HG03571 (cell line): ENCODE measurements around the gene LSM7.

Source experiments
- ATAC-seq: cut with Tn5 transposase; IDR thresholded peaks from one replicate; pipeline ENCODE4 v1.9.1; 2021; ENCODE audit not compliant: unreplicated experiment

LSM7 gene

DNA sequence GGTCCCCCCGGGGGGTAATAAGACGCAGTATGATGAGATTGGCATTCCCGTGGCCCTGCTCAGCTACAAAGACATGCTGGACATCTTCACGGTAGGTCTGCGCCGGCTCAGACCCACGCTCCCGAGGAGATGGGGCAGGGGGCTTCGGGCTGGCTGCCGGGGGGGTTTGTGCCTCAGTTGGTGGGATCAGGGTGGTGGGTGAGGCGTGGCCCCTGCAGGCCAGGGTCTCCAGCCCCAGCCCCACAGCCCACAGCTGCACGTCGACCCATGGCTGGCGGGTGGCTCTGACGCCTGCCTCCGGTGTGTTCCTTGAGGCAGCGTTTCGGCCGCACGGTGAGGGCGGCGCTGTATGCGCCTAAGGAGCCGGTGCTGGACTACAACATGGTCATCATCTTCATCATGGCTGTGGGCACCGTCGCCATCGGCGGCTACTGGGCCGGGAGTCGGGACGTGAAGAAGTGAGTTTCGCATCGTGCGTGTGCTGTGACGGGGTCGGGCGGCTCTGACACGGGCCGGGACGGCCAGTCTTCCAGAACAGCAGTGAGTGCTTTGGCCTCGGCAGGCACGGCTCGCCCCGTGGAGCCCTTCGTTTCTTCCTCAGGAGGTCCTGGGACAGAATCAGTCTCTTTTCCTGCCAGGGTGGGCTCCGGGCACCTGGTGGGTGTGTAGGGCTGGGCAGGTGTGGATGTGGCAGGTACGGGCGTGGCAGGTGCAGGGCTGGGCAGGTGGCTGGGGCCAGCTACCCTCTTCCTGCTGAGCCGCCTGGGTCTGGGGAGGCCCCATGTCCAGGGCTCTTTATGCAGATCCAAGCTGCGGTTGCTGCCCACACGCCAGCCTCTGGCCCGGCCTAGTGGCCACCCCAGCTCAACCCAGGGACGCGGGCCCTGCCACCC, 10.6 kb upstream of the LSM7 start:
- ATAC-seq: no peak

DNA sequence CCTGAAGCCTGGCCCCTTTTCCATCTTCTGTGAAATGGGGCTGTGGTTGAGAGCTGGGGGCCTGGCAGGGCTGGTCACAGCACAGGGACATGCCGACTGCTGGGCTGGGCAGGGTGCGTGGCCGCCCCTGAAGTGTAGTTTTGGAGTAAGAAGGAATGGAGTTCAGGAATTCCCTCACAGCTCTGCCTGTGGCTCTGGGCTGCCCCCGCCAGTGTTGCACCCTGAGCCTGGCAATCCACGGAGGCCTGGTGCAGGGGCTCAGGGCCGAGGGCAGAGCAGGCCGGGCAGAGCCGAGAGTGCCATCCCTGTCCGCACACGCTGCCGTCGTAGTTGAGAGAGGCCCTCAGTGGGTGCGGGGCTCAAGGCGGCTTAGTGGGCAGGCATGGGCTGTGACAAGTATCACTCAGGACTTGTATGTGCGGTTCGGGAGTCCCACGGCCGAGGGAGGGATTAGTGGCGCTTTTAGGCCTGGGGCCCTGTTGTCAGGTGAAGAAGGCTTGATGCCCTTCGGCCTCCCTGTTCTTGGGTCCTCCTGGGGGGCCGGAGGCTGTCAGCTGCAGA, 9.7 kb upstream of the LSM7 start:
- no peak for ATAC-seq

DNA sequence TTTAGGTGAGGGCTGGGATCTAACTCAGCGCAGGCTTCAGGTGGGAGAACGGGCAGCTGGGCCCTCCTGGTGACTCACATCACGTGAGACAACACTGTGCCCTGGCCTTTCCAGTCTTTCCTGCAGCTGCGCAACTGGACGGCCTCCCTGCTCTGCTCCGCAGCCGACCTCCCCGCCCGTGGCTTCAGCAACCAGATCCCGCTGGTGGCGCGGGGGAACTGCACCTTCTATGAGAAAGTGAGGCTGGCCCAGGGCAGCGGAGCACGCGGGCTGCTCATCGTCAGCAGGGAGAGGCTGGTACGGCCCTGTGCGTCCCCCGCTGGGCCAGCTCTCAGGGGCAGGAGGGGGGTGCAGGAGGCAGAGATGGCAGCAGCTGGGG, 8.9 kb upstream of the LSM7 start:
- no peak for ATAC-seq

DNA sequence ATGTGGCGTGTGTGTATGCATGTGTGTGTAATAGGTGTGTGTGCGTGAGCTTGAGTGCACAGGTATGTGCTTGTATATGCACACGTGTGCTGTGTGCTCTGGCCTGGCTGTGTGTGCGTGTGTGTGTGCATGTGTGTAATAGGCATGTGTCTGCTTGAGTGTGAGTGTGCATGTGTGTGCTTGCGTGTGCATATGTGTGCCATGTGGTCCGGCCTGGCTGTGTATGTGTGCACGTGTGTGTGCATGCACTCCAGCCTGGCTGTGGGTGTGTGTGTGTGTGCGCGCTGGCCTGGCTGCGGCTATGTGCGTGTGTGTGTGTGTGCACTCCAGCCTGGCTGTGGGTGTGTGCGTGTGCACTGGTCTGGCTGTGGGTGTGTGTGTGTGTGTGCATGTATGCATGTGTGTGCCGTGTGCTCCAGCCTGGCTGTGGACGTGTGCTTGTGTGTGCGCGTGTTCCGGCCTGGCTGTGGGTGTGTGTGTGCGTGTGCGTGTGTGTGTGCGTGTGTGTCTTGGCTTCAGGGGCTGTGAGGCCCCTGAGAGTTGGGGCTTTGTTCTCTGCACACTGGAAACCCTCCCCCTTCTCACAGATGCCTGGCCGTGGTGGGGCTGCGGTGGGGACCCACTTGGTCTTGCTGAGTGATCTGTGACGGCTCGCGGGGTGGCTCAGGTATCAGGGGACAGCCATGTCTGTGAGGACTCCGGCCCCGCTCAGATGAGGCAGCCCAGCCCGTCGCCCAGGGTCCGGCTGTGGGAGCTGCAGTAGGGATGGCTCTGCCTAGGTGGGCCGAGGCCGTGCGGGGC, 8.3 kb upstream of the LSM7 start:
- ATAC-seq: no peak

DNA sequence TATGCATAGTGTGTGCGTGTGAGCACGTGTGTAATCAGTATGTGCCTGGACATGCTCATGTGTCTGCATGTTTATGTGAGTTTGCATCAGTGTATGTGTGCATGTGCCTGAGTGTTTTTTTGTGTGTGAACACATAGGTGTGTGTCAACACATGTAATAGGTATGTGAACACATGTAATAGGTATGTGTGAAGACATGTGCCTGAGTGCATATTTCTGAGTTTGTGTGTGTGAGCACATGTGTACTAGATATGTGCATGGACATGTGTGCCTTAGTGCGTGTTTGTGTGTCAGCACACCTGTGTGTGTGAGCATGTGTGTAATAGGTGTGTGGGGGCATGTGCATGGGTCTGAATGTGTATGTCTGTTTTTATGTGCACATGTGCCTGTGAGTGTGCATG, 7.5 kb upstream of the LSM7 start:
- no peak for ATAC-seq

DNA sequence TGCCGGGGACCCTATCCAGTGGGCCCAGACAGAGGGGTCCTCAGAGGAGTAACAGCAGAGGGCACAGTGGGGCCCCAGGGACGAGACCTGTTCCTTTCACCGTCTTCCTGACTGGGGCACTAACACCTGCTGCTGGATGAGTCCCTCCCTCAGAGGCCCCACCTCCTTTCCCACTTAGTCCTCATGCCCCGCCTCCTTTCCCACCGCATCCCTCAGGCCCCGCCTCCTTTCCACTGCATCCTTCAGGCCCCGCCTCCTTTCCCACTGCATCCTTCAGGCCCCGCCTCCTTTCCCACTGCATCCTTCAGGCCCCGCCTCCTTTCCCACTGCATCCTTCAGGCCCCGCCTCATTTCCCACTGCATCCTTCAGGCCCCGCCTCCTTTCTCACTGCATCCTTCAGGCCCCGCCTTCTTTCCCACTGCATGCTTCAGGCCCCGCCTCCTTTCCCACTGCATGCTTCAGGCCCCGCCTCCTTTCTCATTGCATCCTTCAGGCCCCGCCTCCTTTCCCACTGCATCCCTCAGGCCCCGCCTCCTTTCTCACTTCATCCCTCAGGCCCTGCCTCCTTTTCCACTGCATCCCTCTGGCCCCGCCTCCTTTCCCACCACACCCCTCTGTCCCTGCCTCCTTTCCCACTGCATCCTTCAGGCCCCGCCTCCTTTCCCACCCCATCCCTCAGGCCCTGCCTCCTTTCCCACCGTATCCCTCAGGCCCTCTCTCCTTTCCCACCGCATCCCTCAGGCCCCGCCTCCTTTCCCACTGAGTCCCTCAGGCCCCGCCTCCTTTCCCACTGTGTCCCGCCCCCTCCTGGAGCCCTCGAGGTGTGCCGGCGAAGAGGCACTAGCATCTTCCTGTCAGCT, 6.8 kb upstream of the LSM7 start:
- ATAC-seq: no peak

DNA sequence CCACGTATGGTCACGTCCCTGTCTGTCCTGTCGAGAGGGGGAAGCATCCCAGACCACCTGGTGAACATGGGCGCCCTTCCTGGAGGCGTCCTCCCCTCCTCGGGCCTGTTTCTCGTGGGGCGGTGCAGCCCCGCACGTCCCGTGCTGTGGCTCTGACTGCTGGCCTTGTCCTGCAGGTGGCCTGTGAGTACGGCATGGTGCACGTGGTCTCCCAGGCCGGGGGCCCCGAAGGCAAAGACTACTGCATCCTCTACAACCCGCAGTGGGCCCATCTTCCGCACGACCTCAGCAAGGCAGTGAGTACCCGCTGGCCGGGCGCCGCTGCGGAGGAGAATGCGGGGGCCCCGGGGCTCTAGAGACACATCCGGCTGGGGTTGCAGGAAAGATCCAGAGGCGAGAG, 6.0 kb upstream of the LSM7 start:
- ATAC-seq: no peak

DNA sequence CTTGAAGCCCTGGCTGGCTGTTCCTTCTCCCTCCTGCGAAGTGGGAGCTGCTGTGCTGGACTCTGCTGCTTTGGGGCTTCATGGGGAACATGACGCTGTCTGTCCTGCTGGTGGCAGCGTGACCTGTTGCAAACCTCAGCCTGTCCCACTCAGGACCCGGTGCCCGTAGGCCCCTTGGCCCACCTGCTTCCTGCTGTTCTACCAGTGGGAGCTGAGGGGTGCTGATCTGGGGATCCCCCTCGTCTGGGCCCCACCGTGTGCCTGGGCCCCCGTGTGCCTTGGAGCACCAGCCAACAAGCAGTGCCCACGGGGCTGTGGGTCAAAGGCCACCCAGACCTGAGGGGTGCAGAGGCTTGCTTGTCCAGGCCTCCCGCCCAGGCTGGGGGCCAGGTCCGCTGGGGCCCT, 5.4 kb upstream of the LSM7 start:
- ATAC-seq: no peak

DNA sequence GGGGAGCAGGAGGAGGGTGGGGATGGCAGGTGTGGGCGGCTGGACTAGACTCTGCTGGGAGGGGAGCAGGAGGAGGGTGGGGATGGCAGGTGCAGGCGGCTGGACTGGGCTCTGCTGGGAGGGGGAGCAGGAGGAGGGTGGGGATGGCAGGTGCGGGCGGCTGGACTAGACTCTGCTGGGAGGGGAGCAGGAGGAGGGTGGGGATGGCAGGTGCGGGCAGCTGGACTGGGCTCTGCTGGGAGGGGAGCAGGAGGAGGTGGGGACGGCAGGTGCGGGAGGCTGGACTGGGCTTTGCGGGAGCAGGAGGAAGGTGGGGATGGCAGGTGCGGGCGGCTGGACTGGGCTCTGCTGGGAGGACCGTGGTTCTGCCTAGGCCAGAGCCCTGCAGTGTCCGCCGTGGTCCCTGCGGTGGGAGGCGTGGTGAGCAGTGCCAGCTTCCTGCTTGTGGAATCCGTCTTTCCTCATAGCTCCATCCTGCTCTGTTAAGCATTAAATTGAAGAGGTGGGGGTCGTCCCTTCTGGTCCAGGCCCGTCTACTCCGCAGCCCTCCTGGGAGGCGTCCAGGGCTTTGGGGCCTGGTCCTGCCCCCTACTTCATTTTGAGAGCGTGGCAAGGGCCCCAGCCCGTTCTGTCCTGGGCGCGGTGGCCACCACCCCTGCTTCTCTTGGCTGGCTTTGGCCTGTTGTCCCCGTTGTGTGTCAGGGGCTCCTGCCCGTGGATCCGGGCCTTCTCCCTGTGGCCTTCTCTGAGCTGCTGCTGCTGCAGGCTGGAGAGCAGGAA, 4.8 kb upstream of the LSM7 start:
- ATAC-seq: no peak

DNA sequence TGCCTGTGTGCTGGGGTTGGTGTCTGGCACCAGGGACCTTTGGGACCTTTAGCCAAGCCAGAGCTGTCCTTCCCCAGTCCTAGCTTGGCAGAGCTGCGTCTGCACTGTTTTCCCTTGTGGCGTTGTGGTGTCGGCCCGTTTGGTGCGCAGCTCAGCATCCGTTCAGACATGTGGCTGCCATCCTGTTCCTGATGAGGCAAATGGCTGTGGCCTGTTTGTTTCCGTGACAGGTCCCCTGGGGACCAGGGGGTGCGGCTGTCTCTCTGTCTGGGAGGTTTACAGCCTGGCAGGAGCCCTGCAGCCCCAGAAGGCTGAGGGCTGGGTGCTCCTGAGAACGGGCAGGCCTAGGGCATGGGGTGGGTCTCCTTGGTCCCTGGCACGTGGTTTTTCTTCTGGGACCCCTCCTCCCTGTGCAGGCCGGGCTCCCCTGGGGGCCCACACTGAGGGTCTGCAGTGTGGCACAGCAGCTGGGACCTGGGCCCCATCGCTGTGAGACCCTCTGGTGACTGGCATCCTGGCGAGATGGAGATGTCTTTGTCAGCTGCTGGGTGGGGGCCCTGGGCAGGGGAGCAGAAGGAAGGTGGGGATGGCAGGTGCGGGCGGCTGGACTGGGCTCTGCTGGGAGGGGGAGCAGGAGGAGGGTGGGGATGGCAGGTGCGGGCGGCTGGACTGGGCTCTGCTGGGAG, 4.1 kb upstream of the LSM7 start:
- ATAC-seq: no peak

DNA sequence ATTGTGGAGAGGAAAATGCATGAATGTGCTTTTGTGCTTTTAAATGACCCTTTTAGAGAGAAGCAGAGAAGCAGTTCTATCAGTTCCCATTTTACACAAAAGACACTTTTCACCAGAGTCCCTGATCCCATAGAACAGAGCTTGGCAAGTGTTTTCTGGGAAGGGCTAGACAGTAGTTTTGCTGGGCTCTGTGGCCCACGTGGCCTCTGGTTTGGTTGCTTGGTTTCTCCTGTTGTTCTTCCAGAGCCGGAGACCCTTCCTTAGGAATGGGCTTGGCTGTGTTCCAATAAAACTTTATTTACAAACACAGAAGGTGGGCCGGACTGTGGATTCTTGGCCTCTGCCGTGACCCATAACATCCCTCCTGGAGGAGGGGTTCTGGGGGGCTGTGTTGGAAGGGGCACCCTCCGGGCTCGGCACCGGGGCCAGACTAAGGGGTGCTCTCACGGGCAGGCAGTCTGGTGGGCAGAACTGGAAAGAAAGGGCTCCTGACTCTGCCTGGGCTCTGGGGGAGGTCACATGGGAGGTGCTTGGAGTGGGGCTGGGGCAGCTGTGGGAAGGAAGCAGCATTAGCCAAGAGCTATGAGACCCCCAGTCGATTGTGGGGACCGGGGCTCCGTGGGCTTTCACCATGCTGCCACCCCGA, 3.3 kb upstream of the LSM7 start:
- no peak for ATAC-seq

DNA sequence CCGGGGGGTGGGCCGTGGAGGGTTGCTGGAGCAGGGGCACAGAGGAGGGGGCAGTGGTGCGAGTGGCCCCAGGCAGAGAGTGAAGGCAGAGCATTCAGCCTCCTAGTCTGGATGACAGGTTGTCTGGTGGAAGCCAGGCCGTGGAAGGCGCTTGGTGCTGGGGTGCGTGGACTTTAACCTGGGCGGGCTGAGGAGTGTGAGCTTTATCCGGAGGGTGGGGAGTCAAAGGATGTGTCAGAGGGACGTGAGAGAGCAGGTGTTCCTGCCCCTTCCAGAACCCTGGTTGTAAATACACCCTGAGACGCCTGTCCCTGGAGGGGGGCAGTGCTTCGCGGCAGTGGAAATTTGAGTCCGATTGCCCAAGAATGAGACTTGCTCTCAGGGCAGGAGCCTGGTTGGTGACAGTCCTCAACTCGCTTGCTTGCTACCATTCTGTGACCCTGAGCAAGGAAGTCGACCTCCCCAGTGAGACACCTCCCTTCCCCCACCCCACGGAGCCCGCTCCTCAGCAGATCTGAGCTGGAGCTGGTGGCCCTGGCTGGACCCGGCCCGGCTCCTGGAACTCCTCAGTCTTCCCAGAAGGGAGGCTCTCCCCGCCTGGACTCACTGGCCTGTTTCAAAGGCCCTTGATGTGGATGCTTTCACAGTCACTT, 2.4 kb upstream of the LSM7 start:
- ATAC-seq: no peak

DNA sequence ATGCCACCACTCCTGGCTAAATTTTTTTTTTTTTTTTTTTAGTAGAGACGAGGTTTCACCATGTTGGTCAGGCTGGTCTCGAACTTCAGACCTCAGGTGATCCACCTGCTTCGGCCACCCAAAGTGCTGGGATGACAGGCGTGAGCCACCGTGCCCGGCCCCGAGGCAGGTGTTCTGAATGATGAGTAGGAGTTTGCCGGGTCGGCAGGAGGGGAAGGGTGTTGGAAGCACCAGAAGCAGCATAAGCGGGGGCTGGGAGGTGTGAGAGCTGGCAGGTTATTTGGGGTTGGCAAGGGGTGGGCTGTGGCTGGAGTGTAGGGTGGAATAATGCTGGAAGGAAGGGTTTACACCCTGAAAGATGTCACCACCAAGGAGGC, 1.9 kb upstream of the LSM7 start:
- ATAC-seq: no peak

DNA sequence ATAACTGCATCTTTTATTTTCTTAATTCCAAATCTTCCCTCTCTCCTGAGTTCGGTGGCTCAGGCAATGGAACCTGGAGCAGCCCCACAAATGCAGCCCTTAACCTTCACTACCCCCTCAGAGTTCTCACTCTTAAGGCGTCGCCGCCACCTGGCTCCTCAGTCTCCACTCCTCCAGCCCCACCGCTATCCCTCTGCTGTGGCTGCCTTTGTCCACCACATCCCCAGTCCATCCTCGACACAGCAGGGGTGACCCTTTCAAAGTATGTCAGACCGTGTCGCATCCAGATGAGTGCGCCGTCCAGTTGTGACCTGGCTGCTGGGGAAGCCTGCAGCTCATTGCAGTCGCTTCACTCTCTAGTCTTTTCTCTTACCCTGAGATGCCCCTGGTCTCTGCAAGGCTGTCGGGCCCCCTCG, 1.1 kb upstream of the LSM7 start:
- ATAC-seq: no peak

DNA sequence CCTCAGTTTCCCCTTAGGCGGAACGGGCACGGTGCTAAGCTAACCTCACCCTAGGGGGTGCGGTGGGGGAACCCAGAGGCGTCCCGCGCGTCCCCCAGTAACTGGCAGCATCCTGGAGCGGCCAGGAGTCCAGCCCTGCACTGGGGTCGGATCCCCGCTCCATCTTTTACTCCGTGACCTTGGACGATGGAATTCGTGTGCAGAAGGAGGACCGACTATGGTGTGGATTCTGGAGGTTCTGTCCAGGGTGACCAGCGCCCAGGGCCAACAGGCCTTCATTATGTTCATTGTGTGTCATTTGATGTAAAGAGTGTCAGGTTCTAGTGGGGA, 728 bp upstream of the LSM7 start:
- no peak for ATAC-seq

DNA sequence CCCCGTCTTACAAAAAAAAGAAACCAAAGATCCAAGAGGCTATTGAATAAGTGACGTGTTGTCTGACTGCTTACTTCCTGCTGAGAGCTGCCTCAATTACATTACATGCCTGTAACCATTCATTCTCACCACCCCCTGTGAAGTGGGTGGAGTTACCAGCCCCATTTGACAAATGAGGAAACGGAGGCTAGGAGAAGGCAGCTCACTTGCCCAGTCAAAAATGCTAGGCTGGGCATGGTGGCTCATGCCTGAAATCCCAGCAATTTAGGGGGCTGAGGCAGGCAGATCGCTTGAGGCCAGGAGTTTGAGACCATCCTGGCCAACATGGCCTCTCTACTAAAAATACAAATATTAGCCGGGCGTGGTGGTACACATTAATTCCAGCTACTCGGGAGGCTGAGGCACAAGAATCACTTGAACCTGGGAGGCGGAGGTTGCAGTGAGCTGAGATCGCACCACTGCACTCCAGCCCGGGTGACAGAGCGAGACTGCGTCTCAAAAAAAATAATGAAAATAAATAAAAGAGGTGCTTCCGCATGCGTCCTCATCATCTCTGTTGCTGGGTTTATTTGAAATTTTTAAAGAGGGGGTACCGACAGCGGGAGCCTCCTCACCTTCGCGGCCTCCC, 499 bp downstream of the LSM7 start:
- no peak for ATAC-seq

DNA sequence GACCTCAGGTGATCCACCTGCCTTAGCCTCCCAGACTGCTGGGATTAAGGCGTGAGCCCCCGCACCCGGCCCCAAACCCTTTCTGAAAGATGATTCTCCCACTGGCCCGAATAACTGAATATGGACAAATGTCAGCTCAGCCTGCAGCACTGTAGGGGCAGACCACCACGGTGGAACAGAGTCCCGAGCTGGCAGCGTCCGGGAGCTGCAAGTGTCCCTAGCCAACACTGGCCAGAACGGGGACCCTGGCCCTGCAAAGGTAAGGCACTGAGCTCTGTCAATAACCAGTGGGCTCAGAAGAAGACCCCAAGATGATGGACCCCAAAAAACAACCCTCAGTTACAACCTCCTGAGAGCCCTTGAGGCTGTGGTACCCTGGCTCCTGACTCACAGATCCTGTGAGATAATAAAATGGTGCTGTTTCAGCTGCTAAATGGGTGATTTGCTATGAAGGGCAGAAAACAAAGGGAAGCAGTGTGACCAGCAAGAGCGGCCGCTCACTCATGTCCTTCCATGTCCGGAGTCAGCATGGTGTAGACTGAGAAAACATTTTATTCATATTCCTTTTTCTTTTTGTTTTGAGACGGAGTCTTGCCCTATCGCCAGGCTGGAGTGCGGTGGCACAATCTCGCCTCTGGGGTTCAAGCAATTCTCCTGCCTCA, 1.6 kb downstream of the LSM7 start:
- no peak for ATAC-seq
